Esophagus squamous epithelium (tissue), 5 donors: ENCODE data around the gene SLFNL1. TPM values are rescaled to one million over a fixed set of nuclear protein-coding genes. Genes with fewer than 3 reads are reported as not detected.
A peak's percentile ranks its signal among the peaks of the same experiment; 100 is the strongest.

Experiments used
- DNase-seq: peaks from one replicate; lab custom pipeline; 2025; lab: John Stamatoyannopoulos, UW
- H3K27ac ChIP-seq, 4 donors: fragments of 200-600 bp; sonication (generic); one replicate each; pipeline ENCODE4 v1.5.1; 2016 to 2019; ENCODE audit warnings: mild to moderate bottlenecking in 1 of 4
- H3K27me3 ChIP-seq, 4 donors: fragments of 200-600 bp; sonication (generic); 1 replicate in 3 of 4; 2 replicates in 1 of 4; pipeline versions ENCODE4 v1.5.1 to v1.6.0; 2017 to 2021; ENCODE audit warnings: antibody characterized with exemption in 1 of 4
- H3K36me3 ChIP-seq, 3 donors: fragments of 200-600 bp; sonication (generic); one replicate each; pipeline ENCODE4 v1.5.1; 2016 to 2019
- H3K4me1 ChIP-seq, 3 donors: fragments of 200-600 bp; sonication (generic); one replicate each; pipeline ENCODE4 v1.5.1; 2017 to 2019
- H3K4me3 ChIP-seq, 4 donors: fragments of 200-600 bp; sonication (generic); 1 replicate in 3 of 4; 2 replicates in 1 of 4; pipeline ENCODE4 v1.5.1; 2016 to 2019; ENCODE audit warnings: mild to moderate bottlenecking in 2 of 4, moderate library complexity in 1 of 4
- H3K9me3 ChIP-seq, 3 donors: fragments of 200-600 bp; sonication (generic); one replicate each; pipeline ENCODE4 v1.5.1; 2016 to 2019
- CTCF ChIP-seq, 6 experiments: fragments of 450-650 bp in 4 of 6; fragments of 200-600 bp in 2 of 6; sonication (generic) in 2 of 6; IDR thresholded peaks; one replicate each; pipeline ENCODE4 v1.5.1; 2016 to 2019; ENCODE audit warnings: antibody characterized with exemption in 6 of 6, mild to moderate bottlenecking in 4 of 6, moderate library complexity in 4 of 6
- POLR2A ChIP-seq, 4 donors: fragments of 450-650 bp; IDR thresholded peaks; one replicate each; pipeline ENCODE4 v1.6.1; 2017; ENCODE audit warnings: antibody characterized with exemption in 4 of 4, mild to moderate bottlenecking in 4 of 4, moderate library complexity in 3 of 4
- WGBS, 2 donors: methylation state at CpG; one replicate each; pipeline ENCODE4 v1.1.5; 2018; 5-methylcytosine and 5-hydroxymethylcytosine counted together
- intact Hi-C: fragments of 100-400 bp; cut with DNase I; formaldehyde crosslinking; loops from one replicate; pipeline ENCODE4 v1.15.0; 2022
- total RNA-seq, 4 donors: library from RNA; depleted of rRNA; stranded (reverse); fragments of >200 nt; gene quantifications; one replicate each; pipeline ENCODE4 v1.1.0, GENCODE V29; 2016
- donor health status: DM: yes; HTN: yes; CAD: no.

The SLFNL1 gene
- total RNA-seq, 4 donors from 2014 or later, result 0.49 to 0.76 TPM; not detected in 2

GRCh38 chr1:41046347-41046775 lies 24.8 kb upstream of the SLFNL1 start:
- Histone ChIP-seq H3K4me1 (peaks cover 6 to 41% (median 31%) of the 10 kb centered on the region in 3 donors), H3K36me3 (peaks cover 0 to 50% (median 0%) of the 10 kb centered on the region in 3 donors), H3K27me3 (no peaks in the 10 kb centered on the region), H3K27ac (peak overlapping the region; percentile 85 to 91 (median 88)), H3K9me3 (no peaks in the 10 kb centered on the region), H3K4me3 (no peak overlapping the region)
- WGBS, 2 donors, result 44 to 63% methylated on average over 10 of the region's 10 CpGs
- TF ChIP-seq CTCF (IDR thresholded peaks at IDR 0.05) (no peak), POLR2A (IDR thresholded peaks at IDR 0.05) (no peak)
- DNase-seq, result no peak
- intact Hi-C loops, result no loop called here

- H3K9me3 ChIP-seq, result no peaks in the 10 kb centered on the region
- no peak for DNase-seq
- H3K27ac ChIP-seq, result peak overlapping the region; percentile 85 to 91 (median 88)
- no peaks in the 10 kb centered on the region for H3K27me3 ChIP-seq
- WGBS, 2 donors, result 27 to 34% methylated on average over 5 of the region's 5 CpGs
- peak overlapping the region in 2 of 4 donors; percentile 10 to 43 for H3K4me3 ChIP-seq
- peaks cover 0 to 56% (median 0%) of the 10 kb centered on the region in 3 donors for H3K36me3 ChIP-seq
- no peak for TF ChIP-seq POLR2A (IDR thresholded peaks at IDR 0.05)
- TF ChIP-seq CTCF (IDR thresholded peaks at IDR 0.05), result no peak
- H3K4me1 ChIP-seq, result peaks cover 6 to 41% (median 31%) of the 10 kb centered on the region in 3 donors
- intact Hi-C loops, result no loop called here
Observed at GRCh38 chr1:41045740-41046139, 24.2 kb upstream of the SLFNL1 start.

- peak overlapping the region; percentile 85 to 91 (median 88) for H3K27ac ChIP-seq
- WGBS, 2 donors, result 32 to 34% methylated on average over 2 of the region's 2 CpGs
- H3K36me3 ChIP-seq, result peaks cover 0 to 60% (median 0%) of the 10 kb centered on the region in 3 donors
- peak overlapping the region in 1 of 4 donors; percentile 12 for H3K4me3 ChIP-seq
- no peak for DNase-seq
- intact Hi-C loops, result no loop called here
- TF ChIP-seq CTCF (IDR thresholded peaks at IDR 0.05) (no peak), POLR2A (IDR thresholded peaks at IDR 0.05) (no peak)
- peaks cover 6 to 41% (median 31%) of the 10 kb centered on the region in 3 donors for H3K4me1 ChIP-seq
- H3K27me3 ChIP-seq, result no peaks in the 10 kb centered on the region
- H3K9me3 ChIP-seq, result no peaks in the 10 kb centered on the region
Observed at GRCh38 chr1:41044187-41044586, 22.7 kb upstream of the SLFNL1 start.

GRCh38 chr1:41041614-41042270 lies 20.2 kb upstream of the SLFNL1 start:
- intact Hi-C loops, result no loop called here
- H3K4me3 ChIP-seq, result no peak overlapping the region
- no peaks in the 10 kb centered on the region for H3K9me3 ChIP-seq
- 93 to 97% methylated on average over 3 of the region's 3 CpGs for WGBS, 2 donors
- TF ChIP-seq CTCF (IDR thresholded peaks at IDR 0.05), result no peak
- no peak for TF ChIP-seq POLR2A (IDR thresholded peaks at IDR 0.05)
- H3K36me3 ChIP-seq, result peaks cover 0 to 67% (median 0%) of the 10 kb centered on the region in 3 donors
- H3K27ac ChIP-seq, result no peak overlapping the region
- no peak for DNase-seq
- peaks cover 6 to 32% (median 27%) of the 10 kb centered on the region in 3 donors for H3K4me1 ChIP-seq
- H3K27me3 ChIP-seq, result no peaks in the 10 kb centered on the region

- intact Hi-C loops, result no loop called here
- Histone ChIP-seq H3K4me1 (no peaks in the 10 kb centered on the region), H3K27me3 (no peaks in the 10 kb centered on the region), H3K36me3 (peaks cover 0 to 88% (median 5%) of the 10 kb centered on the region in 3 donors), H3K27ac (no peak overlapping the region), H3K4me3 (no peak overlapping the region), H3K9me3 (no peaks in the 10 kb centered on the region)
- DNase-seq, result no peak
- TF ChIP-seq POLR2A (IDR thresholded peaks at IDR 0.05), result no peak
- peak in 2 of 6 experiments; percentile 16 to 42 for TF ChIP-seq CTCF (IDR thresholded peaks at IDR 0.05)
- 95 to 97% methylated on average over 4 of the region's 5 CpGs for WGBS, 2 donors
Observed at GRCh38 chr1:41038110-41038509, 16.6 kb upstream of the SLFNL1 start.
